Glomerular visceral epithelial cell (primary cell): ENCODE measurements around the gene HTD2.

Source experiments
- DNase-seq: peaks from one replicate; pipeline ENCODE4 v3.0.0-alpha.2; 2016; ENCODE audit errors: extremely low spot score

Gene HTD2

GRCh38 chr3:58357402-58357801 is 51.1 kb downstream of the HTD2 start:
- DNase-seq = no peak

- DNase-seq = no peak
Measured at GRCh38 chr3:58358092-58358491, 51.8 kb downstream of the HTD2 start.

DNA sequence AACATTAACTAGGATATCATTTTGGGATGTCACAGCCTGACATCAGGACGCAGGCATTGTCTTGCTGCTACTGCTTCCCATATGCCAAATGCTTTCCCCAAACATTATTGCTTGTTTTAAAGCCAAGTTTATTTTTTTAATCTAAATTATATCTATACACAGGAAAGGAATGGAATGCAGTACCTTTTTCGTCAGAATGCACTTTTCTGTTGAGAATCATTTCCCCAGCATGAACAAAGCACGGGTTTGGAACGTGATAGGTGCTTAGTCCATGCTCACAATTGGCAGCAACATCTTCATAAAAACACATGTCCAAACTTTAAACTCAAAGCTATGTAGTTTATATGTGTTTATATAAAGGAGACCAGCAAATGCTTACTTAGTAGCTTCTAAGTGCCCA is 52.5 kb downstream of the HTD2 start:
- DNase-seq = no peak

- no peak for DNase-seq
Measured at GRCh38 chr3:58359621-58360020, 53.3 kb downstream of the HTD2 start.

- no peak for DNase-seq
Measured at GRCh38 chr3:58361866-58362265, 55.5 kb downstream of the HTD2 start.

DNA sequence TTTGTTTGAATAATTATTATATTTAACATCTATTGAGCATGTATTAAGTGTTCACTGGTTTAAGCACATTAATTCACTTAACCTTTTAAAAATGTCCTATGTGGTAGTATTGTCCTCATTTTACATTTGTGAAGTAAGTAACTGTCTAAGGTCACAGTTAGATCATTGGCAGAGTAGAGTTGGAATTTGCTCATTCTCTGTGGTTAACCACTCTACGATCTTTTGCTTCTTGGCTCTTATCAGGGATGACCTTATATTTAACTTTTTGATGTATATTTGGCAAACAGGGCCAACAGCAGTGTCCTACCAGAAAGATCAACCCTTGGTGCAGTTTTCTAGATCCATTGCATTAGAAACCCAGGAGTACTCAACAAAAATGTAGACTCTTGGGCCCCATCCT is 60.4 kb downstream of the HTD2 start:
- peak; percentile 45 for DNase-seq

- no peak for DNase-seq
Measured at GRCh38 chr3:58369038-58369437, 62.7 kb downstream of the HTD2 start.
